ENCODE results near the gene CCSER1. TPM values are rescaled to one million over a fixed set of nuclear protein-coding genes. Genes with fewer than 3 reads are reported as not detected.

The CCSER1 gene
- total RNA-seq, 4 donors from 2014 or later, result 3.2 to 17.3 (median 10.2) TPM

DNA sequence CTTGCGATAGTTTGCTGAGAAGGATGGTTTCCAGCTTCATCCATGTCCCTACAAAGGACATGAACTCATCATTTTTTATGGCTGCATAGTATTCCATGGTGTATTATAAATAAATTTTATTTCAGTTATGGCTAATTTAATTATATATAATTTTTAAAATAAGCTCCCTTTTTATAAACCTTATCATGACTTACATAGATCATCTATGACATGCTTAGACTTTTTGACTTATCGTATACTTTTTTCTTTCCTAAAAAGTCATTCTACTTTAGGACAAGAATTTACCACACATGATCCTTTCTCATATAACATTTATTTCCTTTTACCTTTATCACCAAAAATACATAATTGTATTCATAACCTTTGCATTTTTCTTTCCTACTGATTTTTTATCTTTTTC, 376.5 kb downstream of the CCSER1 start:
- no peak for DNase-seq (ENCODE audit: low spot score)
- TF ChIP-seq, protein P1, sequence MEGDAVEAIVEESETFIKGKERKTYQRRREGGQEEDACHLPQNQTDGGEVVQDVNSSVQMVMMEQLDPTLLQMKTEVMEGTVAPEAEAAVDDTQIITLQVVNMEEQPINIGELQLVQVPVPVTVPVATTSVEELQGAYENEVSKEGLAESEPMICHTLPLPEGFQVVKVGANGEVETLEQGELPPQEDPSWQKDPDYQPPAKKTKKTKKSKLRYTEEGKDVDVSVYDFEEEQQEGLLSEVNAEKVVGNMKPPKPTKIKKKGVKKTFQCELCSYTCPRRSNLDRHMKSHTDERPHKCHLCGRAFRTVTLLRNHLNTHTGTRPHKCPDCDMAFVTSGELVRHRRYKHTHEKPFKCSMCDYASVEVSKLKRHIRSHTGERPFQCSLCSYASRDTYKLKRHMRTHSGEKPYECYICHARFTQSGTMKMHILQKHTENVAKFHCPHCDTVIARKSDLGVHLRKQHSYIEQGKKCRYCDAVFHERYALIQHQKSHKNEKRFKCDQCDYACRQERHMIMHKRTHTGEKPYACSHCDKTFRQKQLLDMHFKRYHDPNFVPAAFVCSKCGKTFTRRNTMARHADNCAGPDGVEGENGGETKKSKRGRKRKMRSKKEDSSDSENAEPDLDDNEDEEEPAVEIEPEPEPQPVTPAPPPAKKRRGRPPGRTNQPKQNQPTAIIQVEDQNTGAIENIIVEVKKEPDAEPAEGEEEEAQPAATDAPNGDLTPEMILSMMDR (IDR thresholded peaks at IDR 0.05), result no peak
- ATAC-seq (ENCODE audit: low FRiP score), result no peak

- TF ChIP-seq, protein P1 (IDR thresholded peaks at IDR 0.05), result no peak
- no peak for DNase-seq (ENCODE audit: low spot score)
- ATAC-seq (ENCODE audit: low FRiP score), result no peak
These were observed 388.0 kb downstream of the CCSER1 start for GRCh38 chr4:90515191-90515590.

DNA sequence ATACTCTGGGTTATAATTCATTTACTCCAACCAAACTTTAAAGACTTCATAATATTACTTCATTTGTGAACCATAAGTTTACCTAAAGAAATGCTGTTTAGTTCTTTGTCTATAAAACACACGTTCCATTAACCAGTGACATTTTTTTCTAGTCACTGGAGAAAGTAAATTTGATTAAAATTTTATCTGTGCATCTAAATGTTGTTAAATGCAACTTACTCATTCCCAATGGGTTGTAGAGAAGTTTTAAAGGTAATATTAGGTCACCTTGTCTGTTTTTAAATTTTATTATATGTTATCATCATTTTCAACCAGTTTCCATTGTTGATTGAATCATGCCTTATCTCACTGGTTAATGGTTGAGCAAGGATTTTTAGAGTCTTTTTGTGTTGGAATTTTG, 401.4 kb downstream of the CCSER1 start:
- TF ChIP-seq, protein P1 (IDR thresholded peaks at IDR 0.05), result no peak
- no peak for ATAC-seq (ENCODE audit: low FRiP score)
- no peak for DNase-seq (ENCODE audit: low spot score)

- no peak for ATAC-seq (ENCODE audit: low FRiP score)
- TF ChIP-seq, protein P1 (IDR thresholded peaks at IDR 0.05), result no peak
- no peak for DNase-seq (ENCODE audit: low spot score)
These were observed 409.2 kb downstream of the CCSER1 start for GRCh38 chr4:90536408-90536807.

DNA sequence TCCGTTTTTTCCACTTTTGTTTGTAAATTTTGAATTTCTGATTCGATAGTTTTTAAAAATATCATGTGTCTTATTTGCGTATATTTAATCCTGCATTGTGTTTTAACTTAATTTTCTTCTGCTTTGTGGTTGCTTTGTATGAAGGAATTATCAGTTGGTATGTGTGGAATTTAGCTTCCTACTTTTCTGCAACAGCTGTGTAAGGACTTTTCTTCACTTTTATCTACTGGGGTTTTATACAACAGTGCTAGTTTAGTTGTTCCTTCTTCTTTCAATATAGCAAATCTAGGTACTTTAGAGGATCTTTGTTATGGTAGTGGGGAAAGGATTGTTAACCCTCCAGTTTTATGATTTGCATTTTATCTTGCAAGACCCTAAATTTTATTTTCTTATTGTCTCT, 410.3 kb downstream of the CCSER1 start:
- ATAC-seq (ENCODE audit: low FRiP score), result no peak
- TF ChIP-seq, protein P1 (IDR thresholded peaks at IDR 0.05), result no peak
- DNase-seq (ENCODE audit: low spot score), result no peak

DNA sequence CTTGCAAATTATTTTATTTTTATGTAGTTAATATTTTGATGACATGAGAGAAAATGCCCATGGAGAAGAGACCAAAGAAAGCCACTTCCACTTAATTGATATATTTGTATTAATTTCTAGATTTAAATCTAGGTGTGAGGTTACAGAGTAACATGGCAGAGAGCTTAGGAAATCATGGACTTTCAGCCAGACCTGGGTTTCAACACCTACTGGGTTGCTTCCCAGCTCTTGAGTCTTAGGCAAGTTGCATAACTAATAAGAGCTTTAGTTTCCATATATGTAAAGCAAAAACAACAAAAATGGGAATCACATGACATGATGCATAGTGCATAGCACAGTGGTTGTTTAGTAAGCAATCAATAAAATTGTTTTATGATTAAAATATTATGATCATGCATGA, 413.3 kb downstream of the CCSER1 start:
- ATAC-seq (ENCODE audit: low FRiP score) (no peak), DNase-seq (ENCODE audit: low spot score) (no peak)
- TF ChIP-seq, protein P1 (IDR thresholded peaks at IDR 0.05), result no peak

DNA sequence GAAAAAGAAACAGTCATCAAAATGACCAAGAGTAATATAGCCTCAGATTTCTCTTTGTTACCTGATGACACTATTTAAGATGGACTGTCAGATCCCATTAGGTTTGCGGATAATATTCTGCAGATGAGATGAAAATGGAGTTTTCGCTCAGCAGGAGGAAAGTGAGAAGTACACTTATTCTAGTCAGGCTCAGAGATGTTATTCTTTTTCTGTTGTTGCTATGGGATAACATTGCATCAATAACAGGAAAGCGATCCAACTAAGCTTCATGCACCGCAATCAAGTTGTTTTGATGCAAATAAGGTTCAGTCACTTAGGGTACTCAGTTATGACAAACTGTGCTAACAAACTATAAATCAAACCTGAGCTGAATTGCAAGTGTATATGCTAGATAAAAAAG, 415.0 kb downstream of the CCSER1 start:
- ATAC-seq (ENCODE audit: low FRiP score) (no peak), DNase-seq (ENCODE audit: low spot score) (no peak)
- TF ChIP-seq, protein P1 (IDR thresholded peaks at IDR 0.05), result no peak

Data from omental fat pad (tissue), 4 donors.